Vagina (tissue), 2 donors: ENCODE measurements around the gene TGFBR2.

ENCODE experiments used
- CTCF ChIP-seq, 3 experiments: fragments of 450-650 bp in 2 of 3; fragments of 200-600 bp in 1 of 3; sonication (generic) in 1 of 3; IDR thresholded peaks; one replicate each; pipeline ENCODE4 v1.5.1; 2017 to 2019; ENCODE audit warnings: antibody characterized with exemption in 3 of 3, mild to moderate bottlenecking in 2 of 3, moderate library complexity in 2 of 3
- POLR2AphosphoS5 ChIP-seq, 2 donors: sonication (generic); formaldehyde crosslinking; IDR thresholded peaks; one replicate each; pipeline ENCODE4 v1.9.0; 2017; ENCODE audit warnings: antibody characterized with exemption in 2 of 2, mild to moderate bottlenecking in 2 of 2, low read depth in 1 of 2; ENCODE audit not compliant: insufficient read depth in 1 of 2

- TF ChIP-seq CTCF (IDR thresholded peaks at IDR 0.05) (no peak), POLR2AphosphoS5 (IDR thresholded peaks at IDR 0.05; ENCODE audit: insufficient read depth in 1 of 2, low read depth in 1 of 2) (no peak)
Observed at GRCh38 chr3:30632521-30632920, 26.1 kb downstream of the TGFBR2 start.
